Suprapubic skin (tissue), 4 donors: Measurements from ENCODE around the gene GALNT17. TPM values are rescaled to one million over a fixed set of nuclear protein-coding genes. Genes with fewer than 3 reads are reported as not detected.

Experiments
- DNase-seq, 2 donors: peaks; one replicate each; pipeline ENCODE4 v3.0.0-alpha.2; 2019; ENCODE audit warnings: low spot score in 2 of 2
- H3K27ac ChIP-seq: fragments of 200-600 bp; sonication (generic); one replicate; pipeline ENCODE4 v1.5.1; 2019
- H3K27me3 ChIP-seq: fragments of 200-600 bp; sonication (generic); one replicate; pipeline ENCODE4 v1.5.1; 2019
- H3K36me3 ChIP-seq: fragments of 200-600 bp; sonication (generic); one replicate; pipeline ENCODE4 v1.5.1; 2019
- H3K4me1 ChIP-seq: fragments of 200-600 bp; sonication (generic); one replicate; pipeline ENCODE4 v1.5.1; 2019
- H3K4me3 ChIP-seq: fragments of 200-600 bp; sonication (generic); one replicate; pipeline ENCODE4 v1.5.1; 2019; ENCODE audit warnings: mild to moderate bottlenecking
- H3K9me3 ChIP-seq: fragments of 200-600 bp; sonication (generic); one replicate; pipeline ENCODE4 v1.5.1; 2019
- EP300 ChIP-seq: sonication (generic); formaldehyde crosslinking; IDR thresholded peaks from one replicate; pipeline ENCODE4 v1.6.1; 2017; ENCODE audit warnings: antibody characterized with exemption
- POLR2A ChIP-seq, 2 donors: fragments of 450-650 bp; IDR thresholded peaks; one replicate each; pipeline ENCODE4 v1.6.1; 2017; ENCODE audit warnings: antibody characterized with exemption in 2 of 2, mild to moderate bottlenecking in 2 of 2, moderate library complexity in 2 of 2
- POLR2AphosphoS5 ChIP-seq, 3 donors: sonication (generic); formaldehyde crosslinking; IDR thresholded peaks; one replicate each; pipeline ENCODE4 v1.6.1; 2017; ENCODE audit warnings: antibody characterized with exemption in 3 of 3
- WGBS: methylation state at CpG from one replicate; pipeline ENCODE4 v1.1.5; 2018; 5-methylcytosine and 5-hydroxymethylcytosine counted together
- total RNA-seq, 4 donors: library from RNA; depleted of rRNA; stranded (reverse); fragments of >200 nt; gene quantifications; one replicate each; pipeline ENCODE4 v1.1.0, GENCODE V29; 2016
- TF ChIP-seq, protein P1 (sequence below), 2 donors: fragments of 200-600 bp in 1 of 2; fragments of 450-650 bp in 1 of 2; sonication (generic) in 1 of 2; IDR thresholded peaks; one replicate each; pipeline ENCODE4 v1.5.1; 2016 to 2019; ENCODE audit warnings: antibody characterized with exemption in 2 of 2, mild to moderate bottlenecking in 1 of 2, moderate library complexity in 1 of 2

Gene GALNT17
- total RNA-seq, 4 donors from 2014 or later, result 2.0 to 4.7 (median 2.7) TPM

DNA sequence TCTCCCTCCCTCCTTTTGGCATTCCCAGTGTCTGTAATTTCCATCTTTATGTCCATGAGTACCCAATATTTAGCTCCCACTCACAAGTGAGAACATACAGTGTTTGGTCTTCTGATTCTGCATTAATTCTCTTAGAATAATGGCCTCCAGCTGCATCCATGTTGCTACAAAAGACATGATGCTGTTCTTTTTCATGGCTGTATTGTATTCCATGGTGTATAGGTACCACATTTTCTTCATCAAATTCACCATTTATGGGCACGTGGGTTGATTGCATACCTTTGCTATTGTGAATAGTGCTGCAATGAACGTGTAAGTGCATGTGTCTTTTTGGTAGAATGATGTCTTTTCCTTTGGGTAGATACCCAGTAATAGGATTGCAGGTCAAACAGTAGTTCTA lies 576.8 kb downstream of the GALNT17 start:
- Histone ChIP-seq H3K27me3 (no peaks in the 10 kb centered on the region), H3K36me3 (no peaks in the 10 kb centered on the region), H3K9me3 (no peaks in the 10 kb centered on the region), H3K27ac (no peak overlapping the region), H3K4me3 (no peak overlapping the region), H3K4me1 (no peaks in the 10 kb centered on the region)
- TF ChIP-seq, protein P1, sequence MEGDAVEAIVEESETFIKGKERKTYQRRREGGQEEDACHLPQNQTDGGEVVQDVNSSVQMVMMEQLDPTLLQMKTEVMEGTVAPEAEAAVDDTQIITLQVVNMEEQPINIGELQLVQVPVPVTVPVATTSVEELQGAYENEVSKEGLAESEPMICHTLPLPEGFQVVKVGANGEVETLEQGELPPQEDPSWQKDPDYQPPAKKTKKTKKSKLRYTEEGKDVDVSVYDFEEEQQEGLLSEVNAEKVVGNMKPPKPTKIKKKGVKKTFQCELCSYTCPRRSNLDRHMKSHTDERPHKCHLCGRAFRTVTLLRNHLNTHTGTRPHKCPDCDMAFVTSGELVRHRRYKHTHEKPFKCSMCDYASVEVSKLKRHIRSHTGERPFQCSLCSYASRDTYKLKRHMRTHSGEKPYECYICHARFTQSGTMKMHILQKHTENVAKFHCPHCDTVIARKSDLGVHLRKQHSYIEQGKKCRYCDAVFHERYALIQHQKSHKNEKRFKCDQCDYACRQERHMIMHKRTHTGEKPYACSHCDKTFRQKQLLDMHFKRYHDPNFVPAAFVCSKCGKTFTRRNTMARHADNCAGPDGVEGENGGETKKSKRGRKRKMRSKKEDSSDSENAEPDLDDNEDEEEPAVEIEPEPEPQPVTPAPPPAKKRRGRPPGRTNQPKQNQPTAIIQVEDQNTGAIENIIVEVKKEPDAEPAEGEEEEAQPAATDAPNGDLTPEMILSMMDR (IDR thresholded peaks at IDR 0.05), result no peak
- TF ChIP-seq EP300 (no peak), POLR2AphosphoS5 (IDR thresholded peaks at IDR 0.05) (no peak), POLR2A (IDR thresholded peaks at IDR 0.05) (no peak)
- 83% methylated on average over 2 of the region's 2 CpGs for WGBS
- no peak for DNase-seq

DNA sequence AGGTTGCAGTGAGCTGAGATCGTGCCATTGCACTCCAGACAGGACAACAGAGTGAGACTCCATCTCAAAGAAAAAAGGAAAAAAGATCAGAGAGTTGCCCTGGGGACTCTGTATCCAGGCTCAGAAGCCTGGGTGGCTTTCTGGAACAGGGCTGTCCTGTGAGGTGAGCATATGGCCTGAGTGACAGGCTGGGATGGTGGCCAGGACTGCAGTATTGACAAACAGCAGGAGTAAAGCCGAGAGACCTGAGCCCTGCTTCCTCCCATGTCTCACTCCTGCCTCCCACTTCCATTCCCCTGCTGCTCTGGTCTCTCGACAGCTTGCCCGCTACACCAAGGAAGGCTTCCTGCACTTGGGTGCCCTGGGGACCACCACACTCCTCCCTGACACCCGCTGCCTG lies 578.5 kb downstream of the GALNT17 start:
- no peaks in the 10 kb centered on the region for H3K36me3 ChIP-seq
- H3K4me1 ChIP-seq, result no peaks in the 10 kb centered on the region
- no peaks in the 10 kb centered on the region for H3K9me3 ChIP-seq
- H3K4me3 ChIP-seq, result no peak overlapping the region
- no peak overlapping the region for H3K27ac ChIP-seq
- no peak for TF ChIP-seq POLR2A (IDR thresholded peaks at IDR 0.05)
- no peak for TF ChIP-seq POLR2AphosphoS5 (IDR thresholded peaks at IDR 0.05)
- TF ChIP-seq, protein P1 (IDR thresholded peaks at IDR 0.05), result no peak
- TF ChIP-seq EP300, result no peak
- DNase-seq, result no peak
- WGBS, result 69% methylated on average over 3 of the region's 5 CpGs
- no peaks in the 10 kb centered on the region for H3K27me3 ChIP-seq

DNA sequence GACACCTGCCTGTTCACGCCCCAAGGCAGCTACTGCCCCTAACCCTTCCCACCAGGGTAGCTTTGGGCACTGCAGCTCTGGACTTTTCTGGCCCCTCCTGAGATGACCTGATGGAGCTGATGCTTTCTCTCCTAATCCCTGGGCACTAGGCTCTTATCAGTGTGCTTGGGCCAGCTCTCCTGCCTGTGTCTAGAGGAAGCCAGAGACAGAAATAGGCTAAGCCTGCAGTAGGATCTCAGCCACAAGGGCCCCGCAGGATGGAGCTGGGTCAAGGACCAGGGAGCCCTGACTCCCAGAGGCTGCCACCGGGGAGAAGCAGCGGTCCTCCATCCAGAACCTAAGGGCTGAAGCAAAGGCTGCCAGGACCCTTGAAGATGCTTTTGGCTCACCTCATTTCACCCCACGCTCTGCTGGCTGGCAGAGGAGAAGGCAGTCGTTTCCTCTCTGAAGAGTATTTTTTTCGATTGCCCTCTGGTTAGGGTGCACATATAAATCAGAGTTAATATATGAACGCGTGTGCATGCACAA lies 580.8 kb downstream of the GALNT17 start:
- Histone ChIP-seq H3K27me3 (no peaks in the 10 kb centered on the region), H3K36me3 (no peaks in the 10 kb centered on the region), H3K4me1 (no peaks in the 10 kb centered on the region), H3K4me3 (no peak overlapping the region), H3K27ac (no peak overlapping the region), H3K9me3 (no peaks in the 10 kb centered on the region)
- TF ChIP-seq POLR2A (IDR thresholded peaks at IDR 0.05) (no peak), EP300 (no peak), POLR2AphosphoS5 (IDR thresholded peaks at IDR 0.05) (no peak)
- TF ChIP-seq, protein P1 (IDR thresholded peaks at IDR 0.05), result no peak
- no peak for DNase-seq
- 79% methylated on average over 8 of the region's 9 CpGs for WGBS

DNA sequence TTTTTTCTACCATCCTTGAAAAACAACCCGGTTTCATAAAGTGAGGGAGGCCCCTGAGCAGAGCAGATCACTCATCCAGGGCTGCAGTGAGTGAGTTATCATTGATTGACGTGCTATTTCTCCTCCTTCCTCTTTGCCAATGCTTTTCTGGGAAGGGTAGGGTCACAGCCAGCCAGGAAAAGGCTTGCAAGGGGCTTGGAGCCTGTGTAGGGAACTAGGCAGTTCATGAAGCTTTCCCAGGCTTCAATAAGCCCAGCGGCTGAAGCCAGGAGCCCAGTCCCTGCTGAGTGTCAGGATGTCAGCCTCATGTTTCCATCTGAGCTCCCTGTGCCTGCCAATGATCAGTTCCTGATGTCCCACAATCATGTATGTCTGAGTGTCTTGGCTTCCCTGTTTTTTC lies 584.7 kb downstream of the GALNT17 start:
- DNase-seq, result no peak
- H3K4me3 ChIP-seq, result no peak overlapping the region
- H3K36me3 ChIP-seq, result no peaks in the 10 kb centered on the region
- H3K9me3 ChIP-seq, result no peaks in the 10 kb centered on the region
- H3K27me3 ChIP-seq, result peaks cover 2% of the 10 kb centered on the region
- WGBS, result 35% methylated on average over 3 of the region's 3 CpGs
- H3K4me1 ChIP-seq, result no peaks in the 10 kb centered on the region
- H3K27ac ChIP-seq, result no peak overlapping the region
- TF ChIP-seq, protein P1 (IDR thresholded peaks at IDR 0.05), result no peak
- no peak for TF ChIP-seq POLR2AphosphoS5 (IDR thresholded peaks at IDR 0.05)
- no peak for TF ChIP-seq EP300
- no peak for TF ChIP-seq POLR2A (IDR thresholded peaks at IDR 0.05)

DNA sequence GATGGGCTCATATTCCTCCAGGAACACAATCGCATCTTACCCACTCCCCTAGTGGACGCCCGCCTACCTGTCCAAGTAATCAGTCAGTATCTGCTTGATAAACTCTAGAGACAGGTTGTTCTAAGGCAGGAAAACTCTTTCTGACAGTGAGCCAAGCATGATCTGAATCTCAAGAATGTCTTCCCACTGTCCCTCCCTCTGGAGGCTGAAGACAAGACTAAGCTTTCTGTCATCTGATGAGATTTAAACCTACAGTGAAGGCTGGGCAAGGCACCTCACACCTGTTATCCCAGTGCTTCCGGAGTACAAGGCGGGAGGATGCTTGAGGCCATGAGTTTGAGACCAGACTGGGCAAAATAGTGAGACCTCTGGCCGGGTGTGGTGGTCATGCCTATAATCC lies 586.6 kb downstream of the GALNT17 start:
- no peak for DNase-seq
- no peaks in the 10 kb centered on the region for H3K9me3 ChIP-seq
- H3K4me3 ChIP-seq, result no peak overlapping the region
- no peaks in the 10 kb centered on the region for H3K4me1 ChIP-seq
- H3K36me3 ChIP-seq, result no peaks in the 10 kb centered on the region
- TF ChIP-seq POLR2AphosphoS5 (IDR thresholded peaks at IDR 0.05) (no peak), EP300 (no peak)
- 62% methylated on average over 6 of the region's 6 CpGs for WGBS
- peaks cover 2% of the 10 kb centered on the region for H3K27me3 ChIP-seq
- no peak overlapping the region for H3K27ac ChIP-seq

DNA sequence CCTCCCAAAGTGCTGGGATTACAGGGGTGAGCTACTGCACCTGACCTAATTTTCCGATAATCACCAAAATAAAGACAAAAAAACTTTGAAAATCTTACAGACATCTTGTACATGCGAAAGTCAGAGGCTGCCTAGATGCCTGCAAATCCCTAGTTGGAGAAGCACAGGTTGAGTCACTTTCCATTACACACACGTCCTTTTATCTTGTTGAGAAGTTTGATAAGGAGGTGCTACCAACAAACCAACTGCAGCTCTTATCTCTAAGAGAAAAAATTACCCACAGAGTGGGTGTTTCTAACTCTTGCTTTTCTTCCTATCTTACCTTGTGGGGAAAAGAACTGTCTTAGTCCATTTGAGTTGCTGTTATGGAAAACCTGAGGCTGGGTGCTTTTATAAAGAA lies 589.8 kb downstream of the GALNT17 start:
- Histone ChIP-seq H3K36me3 (no peaks in the 10 kb centered on the region), H3K4me1 (no peaks in the 10 kb centered on the region), H3K9me3 (no peaks in the 10 kb centered on the region), H3K27ac (no peak overlapping the region), H3K4me3 (no peak overlapping the region), H3K27me3 (peaks cover 2% of the 10 kb centered on the region)
- WGBS, result 76% methylated on average over 3 of the region's 3 CpGs
- TF ChIP-seq POLR2AphosphoS5 (IDR thresholded peaks at IDR 0.05), result no peak
- TF ChIP-seq, protein P1 (IDR thresholded peaks at IDR 0.05), result no peak
- TF ChIP-seq POLR2A (IDR thresholded peaks at IDR 0.05), result no peak
- TF ChIP-seq EP300, result no peak
- DNase-seq, result no peak
